ENCODE results near the gene ENO4. TPM values are rescaled to one million over a fixed set of nuclear protein-coding genes. Genes with fewer than 3 reads are reported as not detected.

ENO4 gene
- total and polyA plus RNA-seq, 7 donors = not detected

DNA sequence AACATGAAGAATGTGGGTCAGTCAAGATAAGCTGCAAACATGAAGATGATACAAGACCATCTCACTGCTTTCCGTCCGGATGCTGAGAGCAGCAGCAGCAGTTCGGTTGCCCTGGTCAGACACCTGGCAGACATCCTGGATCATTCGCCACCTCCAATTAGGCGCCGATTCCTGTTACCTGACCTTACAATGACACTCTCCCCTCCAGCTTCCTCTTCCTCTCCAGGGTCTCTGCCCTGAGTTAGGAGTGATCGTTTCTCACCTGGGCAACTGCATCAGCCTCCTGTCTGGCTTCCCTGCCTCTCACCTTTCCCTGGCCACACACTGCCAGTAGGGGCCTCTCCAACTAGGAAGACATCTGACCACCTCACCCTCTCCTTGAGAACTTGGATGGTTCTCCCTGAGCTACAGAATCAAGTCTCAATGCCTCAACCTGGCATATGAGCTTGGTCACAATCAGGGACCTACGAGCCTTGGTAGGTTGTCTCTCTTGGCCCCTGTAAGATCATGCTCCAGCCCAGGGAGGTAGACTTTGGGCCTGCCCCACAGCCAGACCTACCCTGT lies 31.4 kb upstream of the ENO4 start:
- peaks cover 0 to 6% (median 4%) of the 10 kb centered on the region in 3 donors for H3K27me3 ChIP-seq (ENCODE audit: insufficient read depth in 3 of 3, low read length in 2 of 3)
- no peak for ATAC-seq
- DNase-seq = no peak

DNA sequence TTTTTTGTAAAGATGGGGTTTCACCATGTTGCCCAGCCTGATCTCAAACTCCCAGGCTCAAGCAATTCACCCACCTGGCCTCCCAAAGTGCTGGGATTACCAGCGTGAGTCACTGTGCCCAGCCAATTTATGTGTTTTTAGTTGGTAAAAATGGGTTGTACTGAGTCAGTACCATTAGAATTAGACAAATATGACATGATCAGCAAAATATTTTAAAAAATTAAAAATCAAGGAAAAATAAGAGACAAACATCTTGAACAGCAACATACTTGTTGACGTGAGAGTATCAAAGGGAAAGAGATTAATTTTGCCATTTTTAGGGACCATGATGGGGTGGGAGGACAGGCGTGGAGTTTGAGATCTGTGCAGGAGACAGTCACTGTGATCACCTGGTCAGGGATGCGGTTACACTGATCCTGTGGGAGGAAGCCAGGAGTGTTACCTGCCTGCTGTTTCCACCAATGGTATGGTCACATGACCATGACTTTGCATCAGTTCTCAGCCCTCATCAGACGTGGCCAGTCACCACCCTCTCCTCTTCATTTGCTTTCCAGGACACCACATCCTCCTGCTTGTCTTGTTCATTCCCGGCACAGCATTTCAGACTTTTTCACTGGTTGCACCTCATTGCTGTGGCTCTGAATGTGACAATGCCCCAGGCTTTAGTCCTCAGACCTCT lies 29.2 kb upstream of the ENO4 start:
- intact Hi-C loops (cut with DNase I) = no loop called here
- DNase-seq = no peak
- WGBS, 3 donors = 78 to 86% (median 79%) methylated on average over 6 of the region's 6 CpGs
- H3K27me3 ChIP-seq (ENCODE audit: insufficient read depth in 3 of 3, low read length in 2 of 3) = peaks cover 0 to 6% (median 4%) of the 10 kb centered on the region in 3 donors
- TF ChIP-seq, protein P1, sequence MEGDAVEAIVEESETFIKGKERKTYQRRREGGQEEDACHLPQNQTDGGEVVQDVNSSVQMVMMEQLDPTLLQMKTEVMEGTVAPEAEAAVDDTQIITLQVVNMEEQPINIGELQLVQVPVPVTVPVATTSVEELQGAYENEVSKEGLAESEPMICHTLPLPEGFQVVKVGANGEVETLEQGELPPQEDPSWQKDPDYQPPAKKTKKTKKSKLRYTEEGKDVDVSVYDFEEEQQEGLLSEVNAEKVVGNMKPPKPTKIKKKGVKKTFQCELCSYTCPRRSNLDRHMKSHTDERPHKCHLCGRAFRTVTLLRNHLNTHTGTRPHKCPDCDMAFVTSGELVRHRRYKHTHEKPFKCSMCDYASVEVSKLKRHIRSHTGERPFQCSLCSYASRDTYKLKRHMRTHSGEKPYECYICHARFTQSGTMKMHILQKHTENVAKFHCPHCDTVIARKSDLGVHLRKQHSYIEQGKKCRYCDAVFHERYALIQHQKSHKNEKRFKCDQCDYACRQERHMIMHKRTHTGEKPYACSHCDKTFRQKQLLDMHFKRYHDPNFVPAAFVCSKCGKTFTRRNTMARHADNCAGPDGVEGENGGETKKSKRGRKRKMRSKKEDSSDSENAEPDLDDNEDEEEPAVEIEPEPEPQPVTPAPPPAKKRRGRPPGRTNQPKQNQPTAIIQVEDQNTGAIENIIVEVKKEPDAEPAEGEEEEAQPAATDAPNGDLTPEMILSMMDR (IDR thresholded peaks at IDR 0.05) = no peak
- H3K4me1 ChIP-seq = no peaks in the 10 kb centered on the region
- H3K27ac ChIP-seq = no peak overlapping the region
- ATAC-seq = no peak
- no peaks in the 10 kb centered on the region for H3K9me3 ChIP-seq
- no peaks in the 10 kb centered on the region for H3K36me3 ChIP-seq (ENCODE audit: insufficient read depth in 1 of 2, low read depth in 1 of 2)
- H3K4me3 ChIP-seq = no peak overlapping the region

More for the DNA sequence above, 31.4 kb upstream of the ENO4 start:
- no peaks in the 10 kb centered on the region for H3K9me3 ChIP-seq
- H3K27ac ChIP-seq = no peak overlapping the region
- H3K4me1 ChIP-seq = no peaks in the 10 kb centered on the region
- TF ChIP-seq, protein P1 (IDR thresholded peaks at IDR 0.05) = no peak
- no peaks in the 10 kb centered on the region for H3K36me3 ChIP-seq (ENCODE audit: insufficient read depth in 1 of 2, low read depth in 1 of 2)
- WGBS, 3 donors = 71 to 80% (median 77%) methylated on average over 8 of the region's 8 CpGs
- no peak overlapping the region for H3K4me3 ChIP-seq
- intact Hi-C loops (cut with DNase I) = no loop called here

DNA sequence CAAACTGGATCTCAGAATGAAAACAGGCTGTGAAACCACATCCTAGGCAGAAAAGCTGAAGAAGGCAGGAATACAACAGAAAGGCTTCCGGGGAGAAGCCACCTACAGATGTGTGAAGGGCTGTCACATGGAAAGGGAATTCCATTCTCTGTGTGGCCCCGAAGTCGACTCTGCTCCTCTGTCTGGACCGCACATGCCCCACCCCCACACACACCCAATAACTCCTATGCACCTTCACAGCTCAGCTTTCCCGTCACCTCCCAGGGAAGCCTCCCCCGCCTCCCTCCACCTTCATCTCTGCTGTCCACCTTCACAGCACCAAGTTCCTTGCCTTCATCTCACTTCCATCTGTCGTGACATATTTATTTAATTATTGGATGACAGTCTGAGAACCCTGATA lies 23.4 kb upstream of the ENO4 start:
- DNase-seq = no peak
- no peaks in the 10 kb centered on the region for H3K9me3 ChIP-seq
- ATAC-seq = no peak
- peaks cover 0 to 3% (median 2%) of the 10 kb centered on the region in 3 donors for H3K27me3 ChIP-seq (ENCODE audit: insufficient read depth in 3 of 3, low read length in 2 of 3)
- H3K36me3 ChIP-seq (ENCODE audit: insufficient read depth in 1 of 2, low read depth in 1 of 2) = no peaks in the 10 kb centered on the region
- H3K4me3 ChIP-seq = no peak overlapping the region
- 65 to 72% (median 72%) methylated on average over 7 of the region's 7 CpGs for WGBS, 3 donors
- TF ChIP-seq, protein P1 (IDR thresholded peaks at IDR 0.05) = no peak
- H3K27ac ChIP-seq = no peak overlapping the region
- H3K4me1 ChIP-seq = no peaks in the 10 kb centered on the region
- intact Hi-C loops (cut with DNase I) = no loop called here

DNA sequence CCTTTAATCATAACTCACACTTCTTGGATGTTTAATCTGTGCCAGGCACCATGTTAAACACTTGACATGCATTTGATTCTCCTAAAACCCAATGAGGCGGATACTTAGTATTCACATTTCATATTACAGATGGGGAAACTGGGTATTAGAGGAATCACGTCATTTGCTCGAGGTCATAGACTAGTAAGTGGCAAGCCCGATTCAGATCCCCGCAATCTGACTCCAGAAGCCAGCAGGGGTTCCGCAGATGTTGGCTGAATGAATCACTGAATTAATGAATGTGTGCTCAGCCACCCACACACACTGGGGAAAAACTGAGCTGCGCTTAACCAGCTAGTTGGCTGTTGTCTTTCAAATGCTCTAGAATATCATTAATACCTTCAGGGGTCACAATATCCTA lies 22.5 kb upstream of the ENO4 start:
- peaks cover 0 to 3% (median 0%) of the 10 kb centered on the region in 3 donors for H3K27me3 ChIP-seq (ENCODE audit: insufficient read depth in 3 of 3, low read length in 2 of 3)
- no peaks in the 10 kb centered on the region for H3K4me1 ChIP-seq
- DNase-seq (no peak), ATAC-seq (no peak)
- WGBS, 3 donors = 57 to 75% (median 60%) methylated on average over 7 of the region's 7 CpGs
- no peak overlapping the region for H3K4me3 ChIP-seq
- H3K36me3 ChIP-seq (ENCODE audit: insufficient read depth in 1 of 2, low read depth in 1 of 2) = no peaks in the 10 kb centered on the region
- intact Hi-C loops (cut with DNase I) = no loop called here
- no peak overlapping the region for H3K27ac ChIP-seq
- no peaks in the 10 kb centered on the region for H3K9me3 ChIP-seq
- TF ChIP-seq, protein P1 (IDR thresholded peaks at IDR 0.05) = no peak

Data from psoas muscle (tissue), 8 donors.